Parathyroid adenoma (tissue), 2 donors: ENCODE data around the gene ADGRG1.

Source experiments
- H2AFZ ChIP-seq: fragments of 300-600 bp; sonication (generic); one replicate; pipeline ENCODE4 v1.7.0; 2017; ENCODE audit warnings: antibody characterized with exemption, mild to moderate bottlenecking
- H3K27ac ChIP-seq: fragments of 300-600 bp; sonication (generic); one replicate; pipeline ENCODE4 v1.7.0; 2017
- H3K27me3 ChIP-seq: fragments of 300-600 bp; sonication (generic); one replicate; pipeline ENCODE4 v1.7.0; 2017; ENCODE audit warnings: low read length; ENCODE audit not compliant: control insufficient read depth, insufficient read depth
- H3K36me3 ChIP-seq: fragments of 300-600 bp; sonication (generic); one replicate; pipeline ENCODE4 v1.7.0; 2017; ENCODE audit warnings: low read length; ENCODE audit not compliant: control insufficient read depth, insufficient read depth
- H3K4me1 ChIP-seq: fragments of 300-600 bp; sonication (generic); one replicate; pipeline ENCODE4 v1.7.0; 2017; ENCODE audit warnings: control low read depth
- H3K4me2 ChIP-seq: fragments of 300-600 bp; sonication (generic); one replicate; pipeline ENCODE4 v1.7.0; 2017; ENCODE audit warnings: low read length
- H3K4me3 ChIP-seq: fragments of 300-600 bp; sonication (generic); one replicate; pipeline ENCODE4 v1.7.0; 2017; ENCODE audit warnings: low read depth, low read length
- H3K79me2 ChIP-seq: fragments of 300-600 bp; sonication (generic); one replicate; pipeline ENCODE4 v1.7.0; 2017; ENCODE audit warnings: control low read depth
- H3K9ac ChIP-seq: fragments of 300-600 bp; sonication (generic); one replicate; pipeline ENCODE4 v1.7.0; 2017; ENCODE audit warnings: mild to moderate bottlenecking
- H3K9me3 ChIP-seq: fragments of 300-600 bp; sonication (generic); one replicate; pipeline ENCODE4 v1.7.0; 2017; ENCODE audit warnings: low read length; ENCODE audit not compliant: control insufficient read depth
- CTCF ChIP-seq: fragments of 300-600 bp; sonication (generic); IDR thresholded peaks from one replicate; pipeline ENCODE4 v1.7.0; 2017; ENCODE audit warnings: antibody characterized with exemption, mild to moderate bottlenecking
- donor health status: primary hyperparathyroidism.

ADGRG1 gene

DNA sequence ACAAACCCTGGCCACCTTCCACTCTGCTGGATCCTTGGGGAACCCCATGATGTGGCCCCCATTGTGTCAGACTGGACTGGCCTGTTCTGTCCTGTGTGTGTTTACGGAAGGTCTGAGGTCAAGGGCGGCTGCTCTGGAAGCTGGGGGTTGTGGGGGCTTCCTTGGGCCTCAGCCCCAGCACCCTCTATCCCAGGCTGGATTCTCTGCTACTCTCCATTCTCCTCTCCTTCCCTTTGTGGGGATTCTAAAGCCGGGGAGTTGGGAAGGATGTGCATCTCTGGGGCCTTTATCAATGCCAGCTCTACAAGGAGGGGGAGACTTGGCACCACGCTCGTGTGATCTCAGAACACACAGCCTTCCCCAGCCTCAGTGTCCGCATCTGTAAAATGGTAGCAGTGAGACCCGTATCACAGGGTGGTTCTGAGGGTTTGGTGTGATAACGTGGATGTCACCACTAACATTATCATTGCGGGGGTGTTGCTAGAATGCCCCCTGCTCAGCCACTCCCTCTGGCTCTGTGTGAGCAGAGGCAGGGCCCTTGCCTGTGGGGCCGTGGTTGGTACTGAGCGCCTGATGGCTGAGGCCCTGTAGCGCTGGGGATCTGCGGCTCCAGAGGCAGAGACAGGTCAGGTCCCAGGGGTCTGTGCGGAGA lies 18.1 kb downstream of the ADGRG1 start:
- H3K27me3 ChIP-seq = no peaks in the 10 kb centered on the region
- H3K4me2 ChIP-seq = no peak overlapping the region
- peak overlapping the region; percentile 50 for H3K27ac ChIP-seq
- peaks cover 5% of the 10 kb centered on the region for H3K4me1 ChIP-seq
- H3K9ac ChIP-seq = no peak overlapping the region
- no peak overlapping the region for H2AFZ ChIP-seq
- no peaks in the 10 kb centered on the region for H3K36me3 ChIP-seq
- no peak overlapping the region for H3K4me3 ChIP-seq
- H3K79me2 ChIP-seq = peaks cover 8% of the 10 kb centered on the region
- TF ChIP-seq CTCF = no peak
- no peaks in the 10 kb centered on the region for H3K9me3 ChIP-seq

- H3K36me3 ChIP-seq = no peaks in the 10 kb centered on the region
- peak overlapping the region; percentile 72 for H3K27ac ChIP-seq
- no peak for TF ChIP-seq CTCF
- no peak overlapping the region for H3K4me3 ChIP-seq
- peaks cover 8% of the 10 kb centered on the region for H3K79me2 ChIP-seq
- H3K27me3 ChIP-seq = no peaks in the 10 kb centered on the region
- H3K9me3 ChIP-seq = no peaks in the 10 kb centered on the region
- peaks cover 5% of the 10 kb centered on the region for H3K4me1 ChIP-seq
- H3K4me2 ChIP-seq = no peak overlapping the region
- no peak overlapping the region for H3K9ac ChIP-seq
- no peak overlapping the region for H2AFZ ChIP-seq
Observed at GRCh38 chr16:57647136-57647875, 18.9 kb downstream of the ADGRG1 start.

- no peak for TF ChIP-seq CTCF
- Histone ChIP-seq H3K36me3 (no peaks in the 10 kb centered on the region), H3K4me3 (no peak overlapping the region), H2AFZ (no peak overlapping the region), H3K4me2 (no peak overlapping the region), H3K4me1 (peaks cover 6% of the 10 kb centered on the region), H3K79me2 (peaks cover 8% of the 10 kb centered on the region), H3K9me3 (no peaks in the 10 kb centered on the region), H3K9ac (no peak overlapping the region), H3K27ac (peak overlapping the region; percentile 72), H3K27me3 (no peaks in the 10 kb centered on the region)
Observed at GRCh38 chr16:57648125-57648524, 19.7 kb downstream of the ADGRG1 start.

- peaks cover 8% of the 10 kb centered on the region for H3K79me2 ChIP-seq
- peak overlapping the region; percentile 72 for H3K27ac ChIP-seq
- H3K4me2 ChIP-seq = no peak overlapping the region
- H3K9me3 ChIP-seq = no peaks in the 10 kb centered on the region
- peaks cover 10% of the 10 kb centered on the region for H3K4me1 ChIP-seq
- peak; percentile 100 for TF ChIP-seq CTCF
- no peaks in the 10 kb centered on the region for H3K36me3 ChIP-seq
- no peak overlapping the region for H2AFZ ChIP-seq
- no peak overlapping the region for H3K9ac ChIP-seq
- H3K4me3 ChIP-seq = no peak overlapping the region
- H3K27me3 ChIP-seq = no peaks in the 10 kb centered on the region
Observed at GRCh38 chr16:57648581-57649442, 20.4 kb downstream of the ADGRG1 start.
